Endodermal cell (in vitro differentiated cells): ENCODE data around the gene NPFFR2. TPM values are rescaled to one million over a fixed set of nuclear protein-coding genes. Genes with fewer than 3 reads are reported as not detected.
"Not testable (repeated sequence)": the region's sequence is repeated elsewhere in the genome, so short reads cannot be mapped to it uniquely, and the experiment has no call there.

Experiments
- DNase-seq: peaks from one replicate; pipeline ENCODE4 v3.0.0-alpha.2; 2017
- H3K27ac ChIP-seq: 2 replicates; pipeline ENCODE4 v1.5.1; 2013; ENCODE audit warnings: mild to moderate bottlenecking, low read depth, low read length, moderate library complexity
- H3K27me3 ChIP-seq: 2 replicates; pipeline ENCODE4 v1.6.1; 2013; ENCODE audit warnings: mild to moderate bottlenecking, low read length, moderate library complexity; ENCODE audit not compliant: insufficient read depth, control insufficient read depth, poor library complexity, severe bottlenecking
- H3K36me3 ChIP-seq: 2 replicates; pipeline ENCODE4 v1.7.0; 2013; ENCODE audit warnings: mild to moderate bottlenecking, low read length, moderate library complexity; ENCODE audit not compliant: control insufficient read depth, insufficient read depth
- H3K4me1 ChIP-seq: one replicate; pipeline ENCODE4 v1.7.0; 2013; ENCODE audit warnings: low read length; ENCODE audit not compliant: control insufficient read depth, insufficient read depth
- H3K4me3 ChIP-seq: 2 replicates; pipeline ENCODE4 v1.5.1; 2013; ENCODE audit warnings: mild to moderate bottlenecking, low read length, moderate library complexity
- H3K9ac ChIP-seq: 2 replicates; pipeline ENCODE4 v1.6.1; 2013; ENCODE audit warnings: mild to moderate bottlenecking, low read length, moderate library complexity; ENCODE audit not compliant: poor library complexity, severe bottlenecking; ENCODE audit errors: extremely low read depth
- H3K9me3 ChIP-seq: 2 replicates; pipeline ENCODE4 v1.6.1; 2013; ENCODE audit warnings: mild to moderate bottlenecking, low read length, moderate library complexity; ENCODE audit not compliant: control insufficient read depth
- H3K27ac Mint-ChIP-seq: 2 replicates; pipeline ENCODE4 v1.8.0; 2020; ENCODE audit warnings: mixed read lengths
- H3K27me3 Mint-ChIP-seq: 2 replicates; pipeline ENCODE4 v1.8.0; 2021; ENCODE audit warnings: mild to moderate bottlenecking, mixed read lengths; ENCODE audit not compliant: insufficient read depth
- H3K36me3 Mint-ChIP-seq: 2 replicates; pipeline ENCODE4 v1.8.0; 2020; ENCODE audit warnings: low read depth, mixed read lengths
- H3K4me1 Mint-ChIP-seq: 2 replicates; pipeline ENCODE4 v1.8.0; 2020; ENCODE audit warnings: mixed read lengths
- H3K4me3 Mint-ChIP-seq: 2 replicates; pipeline ENCODE4 v1.8.0; 2020; ENCODE audit warnings: mild to moderate bottlenecking, moderate library complexity, mixed read lengths
- H3K9me3 Mint-ChIP-seq: 2 replicates; pipeline ENCODE4 v1.8.0; 2020; ENCODE audit warnings: mild to moderate bottlenecking, mixed read lengths
- CTCF ChIP-seq: fragments of 200-600 bp; sonication (generic); conservative IDR thresholded peaks from 2 replicates; pipeline ENCODE4 v1.5.0; 2021; ENCODE audit warnings: antibody characterized with exemption, mild to moderate bottlenecking
- WGBS, 2 experiments: methylation state at CpG; one replicate each; pipeline versions ENCODE4 v1.1.5 to v1.1.7; 2013; ENCODE audit warnings: missing lambda C conversion rate in 2 of 2, mixed read lengths in 1 of 2; ENCODE audit not compliant: insufficient coverage in 1 of 2, insufficient read length in 1 of 2; 5-methylcytosine and 5-hydroxymethylcytosine counted together
- total RNA-seq, 2 donors: library from RNA; stranded (reverse); fragmentation: NEBNext Ultra II Directional in 1 of 2; extraction: Animal tissue kit (Norgen Biotek cat#: 25700) in 1 of 2; gene quantifications; 2 replicates in 1 of 2; 3 replicates in 1 of 2; pipeline ENCODE4 v1.2.1, GENCODE V29; 2021

The NPFFR2 gene
- total RNA-seq, 2 donors from 2014 or later = 0.29 to 1.5 TPM

GRCh38 chr4:72136429-72136828, 104.6 kb downstream of the NPFFR2 start:
- Mint-ChIP-seq H3K27me3 (no peaks in the 10 kb centered on the region), H3K9me3 (peaks cover 14% of the 10 kb centered on the region), H3K27ac (peak overlapping the region; percentile 30), H3K4me1 (peaks cover 7% of the 10 kb centered on the region), H3K4me3 (no peak overlapping the region), H3K36me3 (peaks cover 6% of the 10 kb centered on the region)
- WGBS, 2 experiments = 84 to 87% methylated on average over 6 of the region's 6 CpGs
- no peaks in the 10 kb centered on the region for H3K27me3 ChIP-seq
- H3K4me3 ChIP-seq = no peak overlapping the region
- no peak overlapping the region for H3K9ac ChIP-seq
- no peaks in the 10 kb centered on the region for H3K36me3 ChIP-seq
- no peak for TF ChIP-seq CTCF
- no peaks in the 10 kb centered on the region for H3K4me1 ChIP-seq
- peak; percentile 70 for DNase-seq
- H3K9me3 ChIP-seq = no peaks in the 10 kb centered on the region
- no peak overlapping the region for H3K27ac ChIP-seq

GRCh38 chr4:72139997-72140396, 108.2 kb downstream of the NPFFR2 start:
- H3K36me3 ChIP-seq, H3K36me3 Mint-ChIP-seq, H3K27ac ChIP-seq, H3K4me1 ChIP-seq, H3K4me3 ChIP-seq, H3K27ac Mint-ChIP-seq, H3K4me3 Mint-ChIP-seq, DNase-seq, H3K4me1 Mint-ChIP-seq, H3K9me3 ChIP-seq, H3K27me3 Mint-ChIP-seq, H3K27me3 ChIP-seq, H3K9ac ChIP-seq: not testable (repeated sequence)
- peaks cover 14% of the 10 kb centered on the region for H3K9me3 Mint-ChIP-seq
- 97 to 100% methylated on average over 1 to 2 of the region's 2 CpGs for WGBS, 2 experiments

GRCh38 chr4:72144241-72144640, 112.4 kb downstream of the NPFFR2 start:
- no peaks in the 10 kb centered on the region for H3K27me3 ChIP-seq
- Mint-ChIP-seq H3K4me1 (no peaks in the 10 kb centered on the region), H3K9me3 (peaks cover 9% of the 10 kb centered on the region), H3K27ac (no peak overlapping the region), H3K36me3 (peaks cover 9% of the 10 kb centered on the region), H3K27me3 (no peaks in the 10 kb centered on the region), H3K4me3 (no peak overlapping the region)
- H3K36me3 ChIP-seq = no peaks in the 10 kb centered on the region
- H3K9ac ChIP-seq = no peak overlapping the region
- no peaks in the 10 kb centered on the region for H3K9me3 ChIP-seq
- H3K4me1 ChIP-seq = no peaks in the 10 kb centered on the region
- no peak overlapping the region for H3K4me3 ChIP-seq
- WGBS, 2 experiments = 89 to 100% methylated on average over 2 of the region's 2 CpGs
- H3K27ac ChIP-seq = no peak overlapping the region
- no peak for DNase-seq
- TF ChIP-seq CTCF = no peak

- no peak overlapping the region for H3K4me3 ChIP-seq
- DNase-seq = no peak
- peaks cover 9% of the 10 kb centered on the region for H3K9me3 ChIP-seq
- peaks cover 2% of the 10 kb centered on the region for H3K4me1 Mint-ChIP-seq
- no peak overlapping the region for H3K27ac ChIP-seq
- no peak overlapping the region for H3K27ac Mint-ChIP-seq
- no peak overlapping the region for H3K9ac ChIP-seq
- peaks cover 3% of the 10 kb centered on the region for H3K36me3 Mint-ChIP-seq
- H3K27me3 Mint-ChIP-seq = no peaks in the 10 kb centered on the region
- no peak for TF ChIP-seq CTCF
- H3K9me3 Mint-ChIP-seq = peaks cover 3% of the 10 kb centered on the region
- no peak overlapping the region for H3K4me3 Mint-ChIP-seq
- no peaks in the 10 kb centered on the region for H3K27me3 ChIP-seq
- no peaks in the 10 kb centered on the region for H3K4me1 ChIP-seq
- no peaks in the 10 kb centered on the region for H3K36me3 ChIP-seq
These were observed 120.9 kb downstream of the NPFFR2 start for GRCh38 chr4:72152731-72153130.

GRCh38 chr4:72153634-72154033, 121.8 kb downstream of the NPFFR2 start:
- H3K36me3 Mint-ChIP-seq, H3K4me3 ChIP-seq: not testable (repeated sequence)

More at GRCh38 chr4:72153634-72154033, 121.8 kb downstream of the NPFFR2 start:
- WGBS, 2 experiments = 17 to 39% methylated on average over 1 to 8 of the region's 8 CpGs
- not testable (repeated sequence) for H3K27me3 ChIP-seq, H3K27me3 Mint-ChIP-seq, H3K36me3 ChIP-seq, H3K9me3 Mint-ChIP-seq, H3K4me1 Mint-ChIP-seq, H3K4me1 ChIP-seq, H3K9me3 ChIP-seq, H3K27ac Mint-ChIP-seq, H3K4me3 Mint-ChIP-seq, H3K27ac ChIP-seq, H3K9ac ChIP-seq
- peak; percentile 76 for DNase-seq
